Measurements from ENCODE around the gene MTR.

GRCh38 chr1:236802264-236802663 lies 7.2 kb downstream of the MTR start:
- no peak for TF ChIP-seq POLR2A (IDR thresholded peaks at IDR 0.05)
- no peak for TF ChIP-seq CTCF (IDR thresholded peaks at IDR 0.05)

Data from heart left ventricle (tissue), 13 donors.